ENCODE measurements around the gene DLG5.

DLG5 gene

GRCh38 chr10:77746047-77746707, 180.4 kb downstream of the DLG5 start:
- H3K4me3 ChIP-seq (ENCODE audit: low read depth, low read length), result no peak overlapping the region
- TF ChIP-seq CTCF (IDR thresholded peaks at IDR 0.05; ENCODE audit: low read depth, low read length, missing control alignments), result no peak
- DNase-seq (ENCODE audit: low read depth), result no peak

- H3K4me3 ChIP-seq (ENCODE audit: low read depth, low read length), result no peak overlapping the region
- no peak for DNase-seq (ENCODE audit: low read depth)
- no peak for TF ChIP-seq CTCF (IDR thresholded peaks at IDR 0.05; ENCODE audit: low read depth, low read length, missing control alignments)
These were observed 182.3 kb downstream of the DLG5 start for GRCh38 chr10:77744245-77744644.

GRCh38 chr10:77742172-77742571, 184.4 kb downstream of the DLG5 start:
- TF ChIP-seq CTCF (IDR thresholded peaks at IDR 0.05; ENCODE audit: low read depth, low read length, missing control alignments), result no peak
- no peak for DNase-seq (ENCODE audit: low read depth)
- no peak overlapping the region for H3K4me3 ChIP-seq (ENCODE audit: low read depth, low read length)

- TF ChIP-seq CTCF (IDR thresholded peaks at IDR 0.05; ENCODE audit: low read depth, low read length, missing control alignments), result no peak
- no peak for DNase-seq (ENCODE audit: low read depth)
- no peak overlapping the region for H3K4me3 ChIP-seq (ENCODE audit: low read depth, low read length)
These were observed 184.8 kb downstream of the DLG5 start for GRCh38 chr10:77741746-77742145.
